GM19099 (cell line): ENCODE results near the gene TMEM132D.

Experiments
- POLR2A ChIP-seq: IDR thresholded peaks from 3 replicates; pipeline ENCODE4 v1.6.1; 2011; ENCODE audit warnings: low read depth; ENCODE audit not compliant: insufficient read length; ENCODE audit errors: extremely low read depth

The TMEM132D gene

GRCh38 chr12:129393357-129393937, 510.4 kb downstream of the TMEM132D start:
- no peak for TF ChIP-seq POLR2A

GRCh38 chr12:129385637-129385990, 518.2 kb downstream of the TMEM132D start:
- no peak for TF ChIP-seq POLR2A

GRCh38 chr12:129383956-129384355, 519.9 kb downstream of the TMEM132D start:
- TF ChIP-seq POLR2A = no peak

GRCh38 chr12:129381715-129382114, 522.1 kb downstream of the TMEM132D start:
- no peak for TF ChIP-seq POLR2A

DNA sequence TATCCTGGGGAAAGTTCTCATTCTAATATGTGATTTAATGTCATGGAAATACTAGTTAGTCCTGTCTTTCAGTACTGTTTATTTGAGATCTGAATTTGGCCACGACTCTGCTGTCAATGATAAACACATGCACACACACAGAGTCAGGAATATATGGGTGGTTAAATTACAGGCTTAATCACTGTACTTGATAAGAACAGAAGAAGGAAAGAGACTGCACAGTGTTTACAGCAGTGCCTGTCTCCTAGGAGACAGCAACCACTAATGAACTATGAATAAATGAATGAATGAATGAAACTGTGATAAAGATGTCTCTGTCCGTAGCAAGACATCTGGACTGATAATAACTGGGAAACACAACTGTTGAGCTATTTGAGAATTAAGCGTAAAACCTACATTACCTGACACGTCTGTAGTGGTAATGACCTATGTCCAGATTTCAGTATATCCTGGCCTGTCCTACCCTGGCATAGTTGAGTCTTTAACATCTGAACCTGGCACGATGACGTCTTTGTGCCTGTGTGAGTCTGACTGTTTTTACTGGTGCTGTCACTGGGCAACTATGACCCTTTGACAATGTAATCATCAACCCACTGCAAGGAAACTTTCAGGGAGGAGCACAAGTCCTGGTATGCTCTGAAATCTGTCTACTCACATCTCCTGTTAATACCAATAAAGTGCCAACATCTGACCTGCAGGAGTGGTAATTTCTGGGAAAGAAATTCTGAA, 524.6 kb downstream of the TMEM132D start:
- TF ChIP-seq POLR2A = no peak

GRCh38 chr12:129378496-129378895, 525.3 kb downstream of the TMEM132D start:
- no peak for TF ChIP-seq POLR2A

GRCh38 chr12:129373746-129374145, 530.1 kb downstream of the TMEM132D start:
- TF ChIP-seq POLR2A = no peak

- no peak for TF ChIP-seq POLR2A
These were observed 530.9 kb downstream of the TMEM132D start for GRCh38 chr12:129372876-129373275.

DNA sequence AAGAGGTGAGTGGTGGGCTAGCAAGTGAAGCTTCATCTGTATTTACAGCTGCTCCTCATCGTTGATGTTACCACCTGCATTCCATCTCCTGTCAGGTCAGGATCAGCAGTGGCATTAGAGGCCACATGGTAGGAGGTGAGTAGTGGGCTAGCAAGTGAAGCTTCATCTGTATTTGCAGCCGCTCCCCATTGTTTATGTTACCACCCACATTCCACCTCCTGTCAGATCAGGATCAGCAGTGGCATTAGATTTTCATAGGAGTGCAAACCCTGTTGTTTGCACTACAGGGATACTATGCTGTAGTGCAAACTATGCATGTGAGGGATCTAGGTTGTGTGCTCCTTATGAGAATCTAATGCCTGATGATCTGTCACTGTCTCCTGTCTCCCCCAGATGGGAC, 531.5 kb downstream of the TMEM132D start:
- no peak for TF ChIP-seq POLR2A

DNA sequence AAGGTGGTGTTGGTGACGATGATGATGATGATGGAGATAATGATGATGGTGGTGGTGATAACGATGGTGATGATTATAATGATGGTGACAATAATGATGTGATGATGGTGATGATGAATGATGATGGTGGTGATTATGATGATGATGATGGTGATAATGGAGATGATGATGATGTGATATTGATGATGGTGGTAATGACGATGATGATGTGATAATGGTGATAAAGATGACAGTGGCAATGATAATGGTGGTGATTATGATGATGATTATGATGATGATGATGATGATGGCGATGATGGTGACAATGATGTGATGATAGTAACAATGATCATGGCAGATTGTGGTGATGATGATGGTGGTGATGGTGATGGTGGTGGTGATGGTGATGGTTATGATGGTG, 532.6 kb downstream of the TMEM132D start:
- TF ChIP-seq POLR2A = no peak

- TF ChIP-seq POLR2A = no peak
These were observed 537.2 kb downstream of the TMEM132D start for GRCh38 chr12:129366656-129367055.

DNA sequence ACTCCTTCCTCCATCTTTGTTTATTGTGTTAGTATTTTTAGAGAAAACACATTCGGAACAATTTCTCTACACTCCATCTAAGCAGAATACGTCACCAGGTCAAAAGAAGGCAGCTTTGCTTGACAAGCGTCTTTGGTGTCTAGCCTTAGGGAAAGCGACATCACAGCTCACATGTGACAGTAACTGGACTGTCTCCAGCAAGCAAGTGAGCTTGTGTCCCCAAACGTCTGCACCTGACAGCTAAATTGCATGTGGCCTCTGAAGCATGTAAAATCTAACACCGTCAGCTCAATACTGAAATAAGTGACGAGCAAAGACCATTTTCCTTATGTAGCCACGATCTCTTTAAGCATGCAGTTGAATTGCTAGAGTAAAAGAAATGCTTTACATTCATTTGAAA, 540.8 kb downstream of the TMEM132D start:
- TF ChIP-seq POLR2A = no peak

GRCh38 chr12:129357233-129357632, 546.6 kb downstream of the TMEM132D start:
- no peak for TF ChIP-seq POLR2A

DNA sequence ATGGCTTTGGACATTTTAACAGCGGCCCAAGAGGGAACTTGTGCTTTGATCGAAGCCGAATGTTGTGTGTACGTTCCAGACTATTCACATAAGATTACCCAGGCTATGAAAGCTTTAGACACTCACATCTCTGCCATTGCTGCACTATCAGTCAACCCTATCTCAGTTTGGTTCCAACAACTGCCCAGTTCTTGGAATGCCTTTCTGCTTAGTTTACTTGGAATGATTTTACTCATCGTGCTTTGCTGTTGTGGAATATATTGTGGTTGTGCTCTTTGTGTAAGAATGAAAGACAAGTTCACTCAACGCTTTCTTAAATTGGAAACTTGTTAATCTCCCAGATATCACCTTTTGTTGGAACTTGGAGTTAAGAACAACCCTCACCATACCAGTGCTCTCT, 552.3 kb downstream of the TMEM132D start:
- no peak for TF ChIP-seq POLR2A

- no peak for TF ChIP-seq POLR2A
These were observed 564.5 kb downstream of the TMEM132D start for GRCh38 chr12:129339336-129339735.

- no peak for TF ChIP-seq POLR2A
These were observed 566.4 kb downstream of the TMEM132D start for GRCh38 chr12:129337413-129337812.

- no peak for TF ChIP-seq POLR2A
These were observed 568.1 kb downstream of the TMEM132D start for GRCh38 chr12:129335773-129336172.
